ENCODE data around the gene MYH14.

DNA sequence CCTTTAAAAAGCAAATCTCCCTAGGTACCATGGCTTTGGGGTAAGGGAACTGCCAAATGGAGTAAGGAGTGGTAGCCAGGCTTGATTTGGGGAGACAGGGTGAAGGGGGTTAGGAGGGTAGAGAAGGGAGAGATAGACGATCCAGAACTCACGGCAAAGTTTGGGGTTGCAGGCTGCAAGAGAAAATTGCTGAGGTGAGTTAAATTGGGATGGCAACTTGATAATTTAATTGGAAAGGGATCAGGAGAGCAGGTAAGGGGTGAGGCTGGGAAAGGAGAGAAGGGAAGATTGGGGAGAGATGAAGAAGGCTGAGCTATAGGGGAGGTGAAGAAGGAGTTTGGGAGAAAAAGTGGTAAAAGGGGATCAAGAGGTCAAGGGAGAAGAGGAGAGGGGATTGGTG, 44.3 kb upstream of the MYH14 start:
- TF ChIP-seq EZH2phosphoT487 (IDR thresholded peaks at IDR 0.05; ENCODE audit: borderline replicate concordance, low read length): no peak
- TF ChIP-seq, protein P1, sequence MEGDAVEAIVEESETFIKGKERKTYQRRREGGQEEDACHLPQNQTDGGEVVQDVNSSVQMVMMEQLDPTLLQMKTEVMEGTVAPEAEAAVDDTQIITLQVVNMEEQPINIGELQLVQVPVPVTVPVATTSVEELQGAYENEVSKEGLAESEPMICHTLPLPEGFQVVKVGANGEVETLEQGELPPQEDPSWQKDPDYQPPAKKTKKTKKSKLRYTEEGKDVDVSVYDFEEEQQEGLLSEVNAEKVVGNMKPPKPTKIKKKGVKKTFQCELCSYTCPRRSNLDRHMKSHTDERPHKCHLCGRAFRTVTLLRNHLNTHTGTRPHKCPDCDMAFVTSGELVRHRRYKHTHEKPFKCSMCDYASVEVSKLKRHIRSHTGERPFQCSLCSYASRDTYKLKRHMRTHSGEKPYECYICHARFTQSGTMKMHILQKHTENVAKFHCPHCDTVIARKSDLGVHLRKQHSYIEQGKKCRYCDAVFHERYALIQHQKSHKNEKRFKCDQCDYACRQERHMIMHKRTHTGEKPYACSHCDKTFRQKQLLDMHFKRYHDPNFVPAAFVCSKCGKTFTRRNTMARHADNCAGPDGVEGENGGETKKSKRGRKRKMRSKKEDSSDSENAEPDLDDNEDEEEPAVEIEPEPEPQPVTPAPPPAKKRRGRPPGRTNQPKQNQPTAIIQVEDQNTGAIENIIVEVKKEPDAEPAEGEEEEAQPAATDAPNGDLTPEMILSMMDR (IDR thresholded peaks at IDR 0.05; ENCODE audit: low read depth, low read length, poor library complexity, severe bottlenecking): no peak

All from DOHH2 (cell line).